Measurements from ENCODE around the gene PDGFRA.

DNA sequence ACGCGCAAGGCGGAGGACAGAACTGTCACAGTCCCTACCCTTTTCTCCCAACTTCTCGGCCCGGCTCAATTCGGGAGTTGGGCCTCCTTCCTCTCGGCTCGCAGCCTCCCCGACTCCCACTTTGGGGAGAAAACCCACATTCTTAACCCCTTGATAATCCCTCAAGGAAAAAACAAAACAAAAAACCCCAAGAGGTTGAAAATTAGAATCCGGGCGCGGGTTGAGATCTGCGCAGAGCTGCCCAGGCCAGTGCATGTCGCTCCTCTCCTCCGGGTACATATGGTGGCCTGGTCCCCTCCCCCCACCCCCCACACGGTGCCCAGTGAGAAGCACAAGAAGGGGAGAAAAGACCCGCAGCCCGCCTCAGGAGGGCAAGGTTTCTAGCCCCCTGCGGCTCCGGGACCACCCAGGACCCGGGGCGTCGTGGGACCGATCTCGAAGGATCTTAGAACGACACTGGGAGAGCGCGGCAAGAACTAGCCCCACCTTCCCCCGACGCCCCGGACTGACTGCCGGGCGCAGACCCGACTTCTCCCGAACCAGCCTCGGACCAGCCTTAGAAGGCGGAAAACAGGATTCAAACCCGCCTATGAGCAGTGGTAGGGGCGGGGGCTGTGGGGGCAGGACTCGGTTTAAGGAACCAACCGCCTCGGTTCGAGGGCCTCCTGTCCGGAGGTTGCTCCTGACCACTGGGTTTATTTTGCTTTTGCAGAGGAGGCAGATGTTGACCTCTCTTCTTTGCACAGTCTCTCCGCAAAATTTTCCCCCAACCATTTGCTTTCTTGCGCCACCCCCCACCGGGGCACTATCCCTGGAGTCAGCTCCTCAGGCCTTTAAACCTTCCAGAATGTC, 2.5 kb upstream of the PDGFRA start:
- TF ChIP-seq, protein P1, sequence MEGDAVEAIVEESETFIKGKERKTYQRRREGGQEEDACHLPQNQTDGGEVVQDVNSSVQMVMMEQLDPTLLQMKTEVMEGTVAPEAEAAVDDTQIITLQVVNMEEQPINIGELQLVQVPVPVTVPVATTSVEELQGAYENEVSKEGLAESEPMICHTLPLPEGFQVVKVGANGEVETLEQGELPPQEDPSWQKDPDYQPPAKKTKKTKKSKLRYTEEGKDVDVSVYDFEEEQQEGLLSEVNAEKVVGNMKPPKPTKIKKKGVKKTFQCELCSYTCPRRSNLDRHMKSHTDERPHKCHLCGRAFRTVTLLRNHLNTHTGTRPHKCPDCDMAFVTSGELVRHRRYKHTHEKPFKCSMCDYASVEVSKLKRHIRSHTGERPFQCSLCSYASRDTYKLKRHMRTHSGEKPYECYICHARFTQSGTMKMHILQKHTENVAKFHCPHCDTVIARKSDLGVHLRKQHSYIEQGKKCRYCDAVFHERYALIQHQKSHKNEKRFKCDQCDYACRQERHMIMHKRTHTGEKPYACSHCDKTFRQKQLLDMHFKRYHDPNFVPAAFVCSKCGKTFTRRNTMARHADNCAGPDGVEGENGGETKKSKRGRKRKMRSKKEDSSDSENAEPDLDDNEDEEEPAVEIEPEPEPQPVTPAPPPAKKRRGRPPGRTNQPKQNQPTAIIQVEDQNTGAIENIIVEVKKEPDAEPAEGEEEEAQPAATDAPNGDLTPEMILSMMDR (IDR thresholded peaks at IDR 0.05; ENCODE audit: low read length) = no peak
- no peak for TF ChIP-seq EZH2phosphoT487 (IDR thresholded peaks at IDR 0.05; ENCODE audit: low read length)
- TF ChIP-seq EZH2 (optimal IDR thresholded peaks at IDR 0.05; ENCODE audit: low read depth, low read length) = no peak

Data from MM.1S (cell line).